GM12873 (cell line): ENCODE results near the gene DMBT1.

Experiments
- TF ChIP-seq, protein P1 (sequence below): IDR thresholded peaks from 2 replicates; pipeline ENCODE4 v1.5.1; 2012; ENCODE audit warnings: low read depth, mild to moderate bottlenecking, moderate library complexity, low read length, control low read depth; ENCODE audit not compliant: insufficient read depth; ENCODE audit errors: missing control alignments

The DMBT1 gene

DNA sequence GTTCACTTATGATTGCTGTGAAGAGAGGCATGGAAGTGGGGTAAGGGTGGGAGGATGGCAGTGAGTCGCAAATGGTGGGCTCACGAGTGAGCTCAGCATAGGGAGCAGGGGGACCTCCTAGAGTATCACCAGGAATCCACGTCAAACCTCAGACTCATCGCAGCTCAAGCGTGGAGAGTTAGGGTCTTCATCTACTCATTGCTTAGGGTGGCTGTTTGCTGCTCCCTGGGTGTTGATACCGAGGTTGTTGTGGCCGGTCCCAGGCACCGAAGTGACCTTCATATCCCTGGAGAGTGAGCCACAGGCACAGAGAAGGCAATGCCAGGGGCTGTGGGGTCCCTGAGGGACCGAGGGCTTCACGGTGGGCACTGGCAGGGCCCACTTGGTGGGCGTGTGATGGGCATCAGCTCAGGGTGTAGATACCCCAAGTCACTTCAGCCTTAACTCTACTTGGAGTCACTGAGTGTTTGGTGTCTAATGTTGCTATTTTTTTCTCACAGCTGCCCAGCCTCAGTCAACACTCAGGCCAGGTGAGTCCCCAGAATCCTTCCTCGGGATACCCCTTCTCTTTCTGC is 16.8 kb downstream of the DMBT1 start:
- TF ChIP-seq, protein P1, sequence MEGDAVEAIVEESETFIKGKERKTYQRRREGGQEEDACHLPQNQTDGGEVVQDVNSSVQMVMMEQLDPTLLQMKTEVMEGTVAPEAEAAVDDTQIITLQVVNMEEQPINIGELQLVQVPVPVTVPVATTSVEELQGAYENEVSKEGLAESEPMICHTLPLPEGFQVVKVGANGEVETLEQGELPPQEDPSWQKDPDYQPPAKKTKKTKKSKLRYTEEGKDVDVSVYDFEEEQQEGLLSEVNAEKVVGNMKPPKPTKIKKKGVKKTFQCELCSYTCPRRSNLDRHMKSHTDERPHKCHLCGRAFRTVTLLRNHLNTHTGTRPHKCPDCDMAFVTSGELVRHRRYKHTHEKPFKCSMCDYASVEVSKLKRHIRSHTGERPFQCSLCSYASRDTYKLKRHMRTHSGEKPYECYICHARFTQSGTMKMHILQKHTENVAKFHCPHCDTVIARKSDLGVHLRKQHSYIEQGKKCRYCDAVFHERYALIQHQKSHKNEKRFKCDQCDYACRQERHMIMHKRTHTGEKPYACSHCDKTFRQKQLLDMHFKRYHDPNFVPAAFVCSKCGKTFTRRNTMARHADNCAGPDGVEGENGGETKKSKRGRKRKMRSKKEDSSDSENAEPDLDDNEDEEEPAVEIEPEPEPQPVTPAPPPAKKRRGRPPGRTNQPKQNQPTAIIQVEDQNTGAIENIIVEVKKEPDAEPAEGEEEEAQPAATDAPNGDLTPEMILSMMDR: no peak

DNA sequence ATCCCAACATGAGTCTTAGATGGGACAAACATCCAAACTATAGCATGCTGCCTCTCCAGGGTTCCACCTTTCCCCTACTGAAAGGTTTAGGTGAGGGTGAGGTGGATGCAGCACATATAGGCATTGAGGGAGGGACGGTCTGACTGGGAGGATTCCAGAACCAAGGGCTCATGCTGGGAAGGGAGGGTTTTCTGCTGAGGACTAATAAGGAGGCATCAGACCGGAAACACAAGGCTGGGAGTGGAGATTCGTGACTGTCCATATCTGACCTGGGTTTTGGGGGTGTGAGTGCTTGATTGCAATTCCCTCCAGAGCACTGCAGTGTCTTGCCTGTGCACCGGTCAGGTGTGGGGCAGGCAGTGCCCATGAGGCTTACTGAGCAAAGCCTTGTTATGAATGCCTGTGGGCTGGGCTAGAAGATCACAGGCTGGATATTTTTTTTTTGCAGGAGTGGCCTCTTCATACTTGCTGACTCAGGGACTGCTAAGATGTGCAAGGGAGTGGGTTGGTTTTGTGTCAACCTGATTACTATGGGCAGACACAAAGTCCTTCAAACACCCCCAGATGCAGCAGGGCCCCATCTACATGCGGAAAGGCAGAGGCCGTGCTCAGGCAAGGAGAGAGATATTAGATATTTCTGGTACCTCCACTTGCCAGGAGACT is 26.7 kb downstream of the DMBT1 start:
- TF ChIP-seq, protein P1: no peak

DNA sequence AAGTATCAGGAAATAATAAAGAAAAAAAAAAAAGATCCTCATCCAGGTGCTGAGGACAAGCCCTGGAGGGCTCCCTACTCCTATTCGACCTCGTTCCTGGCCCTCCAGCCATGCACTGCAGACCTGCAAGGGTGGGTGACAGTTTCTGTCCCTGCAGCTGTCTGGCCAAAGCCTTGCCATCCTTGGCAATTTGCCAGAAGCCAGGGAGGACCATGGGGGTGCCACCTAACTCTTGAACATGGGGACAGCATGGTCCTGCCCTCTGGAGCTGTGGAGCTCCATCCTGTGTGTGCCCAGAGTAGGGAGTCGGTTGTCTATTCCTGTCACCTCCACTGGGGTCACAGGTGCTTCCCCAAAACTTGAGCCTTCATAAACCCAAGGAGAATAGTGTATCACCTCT is 27.8 kb downstream of the DMBT1 start:
- TF ChIP-seq, protein P1: no peak

DNA sequence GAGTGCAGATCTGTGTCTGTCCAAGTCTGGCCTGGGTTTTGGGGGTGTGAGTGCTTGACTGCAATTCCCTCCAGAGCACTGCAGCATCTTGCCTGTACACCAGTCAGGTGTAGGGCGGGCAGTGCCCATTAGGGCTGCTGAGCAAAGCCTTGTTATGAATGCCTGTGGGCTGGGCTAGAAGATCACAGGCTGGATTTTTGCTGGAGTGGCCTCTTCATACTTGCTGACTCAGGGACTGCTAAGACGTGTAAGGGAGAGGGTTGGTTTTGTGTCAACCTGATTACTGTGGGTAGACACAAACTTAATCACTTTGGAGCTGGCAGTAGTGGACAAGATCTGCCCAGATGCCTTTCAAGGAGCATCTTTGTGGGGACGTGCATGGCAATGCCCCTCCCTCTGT is 29.6 kb downstream of the DMBT1 start:
- TF ChIP-seq, protein P1: no peak

DNA sequence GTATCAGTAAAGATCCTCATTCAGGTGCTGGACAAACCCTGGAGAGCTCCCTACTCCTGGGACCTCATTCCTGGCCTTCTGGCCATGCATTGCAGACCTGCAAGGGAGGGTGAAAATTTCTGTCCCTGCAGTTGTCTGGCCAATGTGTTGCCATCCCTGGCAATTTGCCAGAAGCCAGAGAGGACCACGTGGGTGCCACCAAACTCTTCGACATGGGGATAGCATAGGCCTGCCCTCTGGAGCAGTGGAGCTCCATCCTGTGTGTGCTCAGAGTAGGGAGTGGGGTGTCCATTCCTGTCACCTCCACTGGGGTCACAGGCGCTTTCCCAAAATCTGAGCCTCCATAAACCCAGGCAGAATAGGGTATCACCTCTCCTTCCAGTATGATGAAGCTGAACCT is 31.2 kb downstream of the DMBT1 start:
- TF ChIP-seq, protein P1: no peak

DNA sequence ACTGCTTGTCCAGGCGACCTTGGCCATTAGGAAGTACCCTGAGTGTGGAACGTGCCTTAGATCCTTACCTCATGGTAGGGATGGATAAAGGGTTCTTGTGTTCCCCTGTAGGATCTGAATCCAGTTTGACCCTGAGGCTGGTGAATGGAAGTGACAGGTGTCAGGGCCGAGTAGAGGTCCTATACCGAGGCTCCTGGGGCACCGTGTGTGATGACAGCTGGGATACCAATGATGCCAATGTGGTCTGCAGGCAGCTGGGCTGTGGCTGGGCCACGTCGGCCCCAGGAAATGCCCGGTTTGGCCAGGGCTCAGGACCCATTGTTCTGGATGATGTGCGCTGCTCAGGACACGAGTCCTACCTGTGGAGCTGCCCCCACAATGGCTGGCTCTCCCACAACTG is 31.6 kb downstream of the DMBT1 start:
- TF ChIP-seq, protein P1: no peak

DNA sequence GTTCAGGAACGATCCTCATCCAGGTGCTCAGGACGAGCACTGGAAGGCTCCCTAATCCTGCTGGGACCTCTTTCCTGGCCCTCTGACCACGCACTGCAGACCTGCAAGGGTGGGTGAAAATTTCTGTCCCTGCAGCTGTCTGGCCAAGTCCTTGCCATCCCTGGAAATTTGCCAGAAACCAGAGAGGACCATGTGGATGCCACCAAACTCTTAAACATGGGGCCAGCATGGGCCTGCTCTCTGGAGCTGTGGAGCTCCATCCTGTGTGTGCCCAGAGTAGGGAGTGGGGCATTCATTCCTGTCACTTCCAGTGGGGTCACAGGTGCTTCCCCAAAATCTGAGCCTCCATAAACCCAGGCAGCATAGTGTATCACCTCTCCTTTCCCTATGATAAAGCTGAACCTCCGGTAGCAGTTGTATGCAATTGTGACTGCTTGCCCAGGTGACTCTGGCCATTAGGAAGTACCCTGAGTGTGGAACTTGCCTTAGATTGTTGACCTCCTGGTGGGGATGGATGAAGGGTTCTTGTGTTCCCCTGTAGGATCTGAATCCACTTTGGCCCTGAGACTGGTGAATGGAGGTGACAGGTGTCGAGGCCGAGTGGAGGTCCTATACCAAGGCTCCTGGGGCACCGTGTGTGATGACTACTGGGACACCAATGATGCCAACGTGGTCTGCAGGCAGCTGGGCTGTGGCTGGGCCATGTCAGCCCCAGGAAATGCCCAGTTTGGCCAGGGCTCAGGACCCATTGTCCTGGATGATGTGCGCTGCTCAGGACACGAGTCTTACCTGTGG is 57.1 kb downstream of the DMBT1 start:
- TF ChIP-seq, protein P1: no peak
